HEK293 (cell line): ENCODE measurements around the gene SLC6A6.

Experiments used
- CTCF ChIA-PET: fragments of 350-600 bp; formaldehyde crosslinking; extraction: SDS; loops from one replicate; lab custom pipeline; 2021; ENCODE audit warnings: antibody characterized with exemption; lab: Yijun Ruan, JAX
- POLR2A ChIA-PET: fragments of 300-600 bp; formaldehyde crosslinking; extraction: SDS; loops from one replicate; lab custom pipeline; 2020; ENCODE audit warnings: antibody characterized with exemption, inconsistent platforms; lab: Yijun Ruan, JAX
- H3K27ac ChIP-seq: fragments of 200-500 bp; sonication (Bioruptor generic); 2 replicates; pipeline ENCODE4 v1.5.1; 2014; ENCODE audit warnings: low read depth, low read length, control low read depth, inconsistent platforms; ENCODE audit errors: extremely low read depth
- H3K36me3 ChIP-seq, 2 experiments: fragments of 200-500 bp in 1 of 2; sonication (Bioruptor generic) in 1 of 2; 1 replicate in 1 of 2; 2 replicates in 1 of 2; pipeline ENCODE4 v1.5.1; 2014 to 2017; ENCODE audit warnings: inconsistent platforms in 2 of 2, low read length in 2 of 2; ENCODE audit not compliant: control insufficient read depth in 2 of 2, insufficient read depth in 1 of 2
- H3K4me1 ChIP-seq: fragments of 200-500 bp; sonication (Bioruptor generic); 2 replicates; pipeline ENCODE4 v1.5.1; 2014; ENCODE audit warnings: mild to moderate bottlenecking, low read length, inconsistent platforms; ENCODE audit not compliant: control insufficient read depth, insufficient read depth
- H3K4me3 ChIP-seq: 2 replicates; pipeline ENCODE4 v1.5.1; 2011; ENCODE audit warnings: low read depth, mild to moderate bottlenecking, control low read depth, low read length, moderate library complexity
- H3K9me3 ChIP-seq: fragments of 200-500 bp; sonication (Bioruptor generic); 2 replicates; pipeline ENCODE4 v1.5.1; 2014; ENCODE audit warnings: low read depth, low read length, inconsistent platforms; ENCODE audit not compliant: control insufficient read depth, insufficient read depth
- ATF2 ChIP-seq: fragments of 450-650 bp; formaldehyde crosslinking; IDR thresholded peaks from 2 replicates; pipeline ENCODE4 v1.5.1; 2016; ENCODE audit warnings: missing biosample characterization, missing genetic modification characterization, low read depth
- EGR2 ChIP-seq: fragments of 450-650 bp; formaldehyde crosslinking; IDR thresholded peaks from 2 replicates; pipeline ENCODE4 v1.5.1; 2016; ENCODE audit warnings: low read depth, missing biosample characterization, missing genetic modification characterization
- ELK4 ChIP-seq: IDR thresholded peaks from 2 replicates; pipeline ENCODE4 v1.6.1; 2011; ENCODE audit warnings: mild to moderate bottlenecking, low read depth, low read length, borderline replicate concordance
- HOXD13 ChIP-seq: sonication (generic); formaldehyde crosslinking; IDR thresholded peaks from 2 replicates; pipeline ENCODE4 v1.8.0; 2022; ENCODE audit warnings: missing genetic modification reagents, borderline replicate concordance
- MYNN ChIP-seq: fragments of 450-650 bp; formaldehyde crosslinking; IDR thresholded peaks from 2 replicates; pipeline ENCODE4 v1.5.1; 2016; ENCODE audit warnings: missing biosample characterization, missing genetic modification characterization, borderline replicate concordance
- PRDM1 ChIP-seq: fragments of 450-650 bp; formaldehyde crosslinking; IDR thresholded peaks from 2 replicates; pipeline ENCODE4; 2016; ENCODE audit warnings: missing biosample characterization, missing genetic modification characterization
- REPIN1 ChIP-seq: fragments of 450-650 bp; formaldehyde crosslinking; IDR thresholded peaks from 2 replicates; pipeline ENCODE4 v1.5.1; 2017; ENCODE audit warnings: missing biosample characterization, missing genetic modification characterization, low read depth
- SCRT2 ChIP-seq: fragments of 450-650 bp; formaldehyde crosslinking; IDR thresholded peaks from 2 replicates; pipeline ENCODE4 v1.5.1; 2016; ENCODE audit warnings: missing biosample characterization, missing genetic modification characterization
- TCF7L2 ChIP-seq: IDR thresholded peaks from 2 replicates; pipeline ENCODE4 v1.6.1; 2011; ENCODE audit warnings: low read depth, mild to moderate bottlenecking, inconsistent platforms, low read length, moderate library complexity, borderline replicate concordance
- ZBTB11 ChIP-seq: fragments of 450-650 bp; formaldehyde crosslinking; conservative IDR thresholded peaks from 2 replicates; pipeline ENCODE4 v1.5.1; 2016; ENCODE audit warnings: low read depth, missing biosample characterization, missing genetic modification characterization
- ZBTB49 ChIP-seq: fragments of 450-650 bp; formaldehyde crosslinking; IDR thresholded peaks from 2 replicates; pipeline ENCODE4 v1.5.1; 2016; ENCODE audit warnings: missing biosample characterization, missing genetic modification characterization, low read depth
- ZFP3 ChIP-seq: fragments of 450-650 bp; formaldehyde crosslinking; IDR thresholded peaks from 2 replicates; pipeline ENCODE4 v1.5.1; 2016; ENCODE audit warnings: low read depth, missing biosample characterization, missing genetic modification characterization
- ZFP69B ChIP-seq: fragments of 450-650 bp; formaldehyde crosslinking; IDR thresholded peaks from 2 replicates; pipeline ENCODE4 v1.5.1; 2016; ENCODE audit warnings: missing biosample characterization, missing genetic modification characterization
- ZIC2 ChIP-seq: fragments of 450-650 bp; formaldehyde crosslinking; IDR thresholded peaks from 2 replicates; pipeline ENCODE4 v1.5.1; 2016; ENCODE audit warnings: missing biosample characterization, missing genetic modification characterization
- ZNF133 ChIP-seq: fragments of 450-650 bp; formaldehyde crosslinking; IDR thresholded peaks from 2 replicates; pipeline ENCODE4 v1.5.1; 2016; ENCODE audit warnings: missing biosample characterization, missing genetic modification characterization
- ZNF239 ChIP-seq: fragments of 450-650 bp; formaldehyde crosslinking; IDR thresholded peaks from 2 replicates; pipeline ENCODE4 v1.5.1; 2016; ENCODE audit warnings: missing biosample characterization, missing genetic modification characterization
- ZNF248 ChIP-seq: fragments of 450-650 bp; formaldehyde crosslinking; IDR thresholded peaks from 2 replicates; pipeline ENCODE4 v1.5.1; 2017; ENCODE audit warnings: missing biosample characterization, missing genetic modification characterization
- ZNF518A ChIP-seq: fragments of 450-650 bp; formaldehyde crosslinking; conservative IDR thresholded peaks from 2 replicates; pipeline ENCODE4 v1.5.1; 2016; ENCODE audit warnings: low read depth, missing biosample characterization, missing genetic modification characterization
- ZNF610 ChIP-seq: fragments of 450-650 bp; formaldehyde crosslinking; IDR thresholded peaks from 2 replicates; pipeline ENCODE4 v1.5.1; 2016; ENCODE audit warnings: missing biosample characterization, missing genetic modification characterization, borderline replicate concordance
- ZNF624 ChIP-seq: fragments of 450-650 bp; formaldehyde crosslinking; IDR thresholded peaks from 2 replicates; pipeline ENCODE4 v1.5.1; 2017; ENCODE audit warnings: missing biosample characterization, missing genetic modification characterization
- ZNF76 ChIP-seq: fragments of 450-650 bp; formaldehyde crosslinking; IDR thresholded peaks from 2 replicates; pipeline ENCODE4; 2016; ENCODE audit warnings: low read depth, missing biosample characterization, missing genetic modification characterization, borderline replicate concordance
- ZNF791 ChIP-seq: fragments of 450-650 bp; formaldehyde crosslinking; IDR thresholded peaks from 2 replicates; pipeline ENCODE4 v1.5.1; 2016; ENCODE audit warnings: missing biosample characterization, missing genetic modification characterization
- ZSCAN23 ChIP-seq: fragments of 450-650 bp; formaldehyde crosslinking; IDR thresholded peaks from 2 replicates; pipeline ENCODE4 v1.5.1; 2016; ENCODE audit warnings: missing biosample characterization, missing genetic modification characterization

Gene SLC6A6

GRCh38 chr3:14439501-14440167, 37.2 kb downstream of the SLC6A6 start (continued):
- TF ChIP-seq ATF2, result peak; percentile 49
- no peak for TF ChIP-seq ZNF133 (tag by site-specific recombination)
- no peak for TF ChIP-seq TCF7L2
- TF ChIP-seq ZBTB49 (tag by site-specific recombination), result 0 out of 2 replicates have a peak, but pooled peaks have one; percentile 28
- TF ChIP-seq SCRT2 (tag by site-specific recombination), result peak; percentile 93
- TF ChIP-seq HOXD13 (CRISPR knock-in tag), result no peak
- no peak for TF ChIP-seq ZNF791
- no peak for TF ChIP-seq ZBTB11 (tag by site-specific recombination)

- Histone ChIP-seq H3K4me3 (no peak overlapping the region), H3K27ac (no peak overlapping the region; the same call in 1 of the 2 replicates), H3K9me3 (no peaks in the 10 kb centered on the region), H3K36me3 (no peaks in the 10 kb centered on the region), H3K4me1 (peaks cover 20% of the 10 kb centered on the region)
- POLR2A ChIA-PET, result interaction anchor here (1.2 to 2.7 kb wide), 2 partner anchors 12 to 38 kb away, joined by 7 to 9 read pairs; partner anchors contain the start of gene SLC6A6
- CTCF ChIA-PET, result interaction anchor here (1.1 to 1.3 kb wide), 2 partner anchors 57 to 236 kb away, joined by 3 read pairs; no protein-coding TSS in a partner anchor
- TF ChIP-seq ZFP69B (tag by site-specific recombination), result no peak
- no peak for TF ChIP-seq ZIC2 (tag by site-specific recombination)
- TF ChIP-seq ZNF239 (tag by site-specific recombination), result no peak
- TF ChIP-seq ZNF248, result no peak
- TF ChIP-seq ZNF76 (tag by site-specific recombination), result no peak
- no peak for TF ChIP-seq ZNF610 (tag by site-specific recombination)
- TF ChIP-seq PRDM1 (tag by site-specific recombination), result no peak
- TF ChIP-seq EGR2, result no peak
- no peak for TF ChIP-seq ZNF624 (tag by site-specific recombination)
- no peak for TF ChIP-seq ZSCAN23 (tag by site-specific recombination)
- no peak for TF ChIP-seq REPIN1 (tag by site-specific recombination)
- no peak for TF ChIP-seq ZNF518A (tag by site-specific recombination)
- no peak for TF ChIP-seq ZFP3 (tag by site-specific recombination)
- no peak for TF ChIP-seq MYNN (tag by site-specific recombination)
- no peak for TF ChIP-seq ELK4
These were observed 37.7 kb downstream of the SLC6A6 start for GRCh38 chr3:14440168-14440518.
